ENCODE results near the gene NAP1L5.

NAP1L5 gene

GRCh38 chr4:88660446-88661294 is 37.0 kb downstream of the NAP1L5 start:
- no peak overlapping the region for H3K27ac ChIP-seq (ENCODE audit: extremely low read depth, low read depth, low read length)
- no peaks in the 10 kb centered on the region for H3K4me1 ChIP-seq (ENCODE audit: control insufficient read depth, insufficient read depth, low read length)
- H3K9me3 ChIP-seq (ENCODE audit: control insufficient read depth, insufficient read depth, low read depth, low read length) = no peaks in the 10 kb centered on the region
- CTCF ChIA-PET = interaction anchor here (1.2 kb wide), 1 partner anchor 121 kb away, joined by 3 read pairs; no protein-coding TSS in a partner anchor
- H3K4me3 ChIP-seq (ENCODE audit: low read depth, low read length) = no peak overlapping the region
- POLR2A ChIA-PET = no interaction called here
- peaks cover 0 to 5% of the 10 kb centered on the region in 2 experiments; a peak in 1 of 3 replicates for H3K36me3 ChIP-seq (ENCODE audit: control insufficient read depth in 2 of 2, insufficient read depth in 1 of 2, low read length in 2 of 2)
- no peak for TF ChIP-seq ZBTB11 (tag by site-specific recombination; conservative IDR thresholded peaks at IDR 0.05; ENCODE audit: low read depth)
- TF ChIP-seq ZNF660 (tag by site-specific recombination; IDR thresholded peaks at IDR 0.05) = no peak
- no peak for TF ChIP-seq ZNF596 (tag by site-specific recombination; IDR thresholded peaks at IDR 0.05)
- TF ChIP-seq OSR2 (tag by site-specific recombination; IDR thresholded peaks at IDR 0.05) = no peak
- TF ChIP-seq ZNF791 (tag by site-specific recombination; IDR thresholded peaks at IDR 0.05) = no peak
- TF ChIP-seq KLF16 (tag by site-specific recombination; IDR thresholded peaks at IDR 0.05) = no peak
- TF ChIP-seq ZNF423 (tag by site-specific recombination; IDR thresholded peaks at IDR 0.05) = no peak

- H3K4me3 ChIP-seq (ENCODE audit: low read depth, low read length) = no peak overlapping the region
- no peak for TF ChIP-seq ZNF221 (tag by site-specific recombination; IDR thresholded peaks at IDR 0.05; ENCODE audit: borderline replicate concordance)
- TF ChIP-seq, protein P1, sequence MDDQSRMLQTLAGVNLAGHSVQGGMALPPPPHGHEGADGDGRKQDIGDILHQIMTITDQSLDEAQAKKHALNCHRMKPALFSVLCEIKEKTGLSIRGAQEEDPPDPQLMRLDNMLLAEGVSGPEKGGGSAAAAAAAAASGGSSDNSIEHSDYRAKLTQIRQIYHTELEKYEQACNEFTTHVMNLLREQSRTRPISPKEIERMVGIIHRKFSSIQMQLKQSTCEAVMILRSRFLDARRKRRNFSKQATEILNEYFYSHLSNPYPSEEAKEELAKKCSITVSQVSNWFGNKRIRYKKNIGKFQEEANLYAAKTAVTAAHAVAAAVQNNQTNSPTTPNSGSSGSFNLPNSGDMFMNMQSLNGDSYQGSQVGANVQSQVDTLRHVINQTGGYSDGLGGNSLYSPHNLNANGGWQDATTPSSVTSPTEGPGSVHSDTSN (CRISPR knock-in tag; IDR thresholded peaks at IDR 0.05) = no peak
- TF ChIP-seq MYNN (tag by site-specific recombination; IDR thresholded peaks at IDR 0.05; ENCODE audit: borderline replicate concordance) = no peak
- TF ChIP-seq ELK4 (IDR thresholded peaks at IDR 0.05; ENCODE audit: borderline replicate concordance, low read depth, low read length) = no peak
- no peaks in the 10 kb centered on the region for H3K9me3 ChIP-seq (ENCODE audit: control insufficient read depth, insufficient read depth, low read depth, low read length)
- peaks cover 0 to 10% of the 10 kb centered on the region in 2 experiments; a peak in 1 of 3 replicates for H3K36me3 ChIP-seq (ENCODE audit: control insufficient read depth in 2 of 2, insufficient read depth in 1 of 2, low read length in 2 of 2)
- H3K27ac ChIP-seq (ENCODE audit: extremely low read depth, low read depth, low read length) = no peak overlapping the region
- H3K4me1 ChIP-seq (ENCODE audit: control insufficient read depth, insufficient read depth, low read length) = no peaks in the 10 kb centered on the region
- ChIA-PET POLR2A (no interaction called here), CTCF (interaction anchor here (1.0 to 1.6 kb wide), 7 partner anchors 9 to 134 kb away, joined by 3 to 11 read pairs (median 5); no protein-coding TSS in a partner anchor)
Measured at GRCh38 chr4:88659890-88660208, 37.8 kb downstream of the NAP1L5 start.

GRCh38 chr4:88659055-88659889 is 38.4 kb downstream of the NAP1L5 start:
- Histone ChIP-seq H3K4me3 (ENCODE audit: low read depth, low read length) (no peak overlapping the region), H3K9me3 (ENCODE audit: control insufficient read depth, insufficient read depth, low read depth, low read length) (no peaks in the 10 kb centered on the region), H3K27ac (ENCODE audit: extremely low read depth, low read depth, low read length) (no peak overlapping the region), H3K36me3 (ENCODE audit: control insufficient read depth in 2 of 2, insufficient read depth in 1 of 2, low read length in 2 of 2) (peaks cover 0 to 10% of the 10 kb centered on the region in 2 experiments; a peak in 1 of 3 replicates), H3K4me1 (ENCODE audit: control insufficient read depth, insufficient read depth, low read length) (no peaks in the 10 kb centered on the region)
- POLR2A ChIA-PET = no interaction called here
- CTCF ChIA-PET = interaction anchor here (0.6 to 1.6 kb wide), 13 partner anchors 9 to 445 kb away, joined by 3 to 11 read pairs (median 5); no protein-coding TSS in a partner anchor
- TF ChIP-seq ZBTB20 (tag by site-specific recombination; IDR thresholded peaks at IDR 0.05) = no peak
- no peak for TF ChIP-seq KLF7 (tag by site-specific recombination; IDR thresholded peaks at IDR 0.05; ENCODE audit: borderline replicate concordance)
- TF ChIP-seq ZNF138 (tag by site-specific recombination; IDR thresholded peaks at IDR 0.05; ENCODE audit: borderline replicate concordance) = no peak
- no peak for TF ChIP-seq ZNF133 (tag by site-specific recombination; IDR thresholded peaks at IDR 0.05)
- no peak for TF ChIP-seq PRDM10 (tag by site-specific recombination; IDR thresholded peaks at IDR 0.05)
